WTC11 (cell line): ENCODE results near the gene ELOVL5. TPM values are rescaled to one million over a fixed set of nuclear protein-coding genes. Genes with fewer than 3 reads are reported as not detected.

Experiments
- ATAC-seq: fragments of 200-7000 bp; cut with Tn5 transposase; 2 replicates; pipeline ENCODE4 v1.10.0; 2021; ENCODE audit warnings: mild to moderate bottlenecking, moderate library complexity
- CTCF ChIA-PET: fragments of 300-600 bp; sonication (Branson Sonifier 250); formaldehyde crosslinking; loops from one replicate; lab custom pipeline; 2021; ENCODE audit warnings: antibody characterized with exemption; lab: Charles Lee
- POLR2A ChIA-PET: fragments of 350-600 bp; sonication (Branson Sonifier 250); formaldehyde crosslinking; loops from one replicate; lab custom pipeline; 2021; ENCODE audit warnings: antibody characterized with exemption; lab: Charles Lee
- DNase-seq: peaks from one replicate; pipeline ENCODE4 v3.0.0; 2021; ENCODE audit warnings: low spot score
- H3K27ac Mint-ChIP-seq: 2 replicates; pipeline ENCODE4 v1.8.0; 2021; ENCODE audit warnings: mixed read lengths
- H3K27me3 Mint-ChIP-seq: 2 replicates; pipeline ENCODE4 v1.8.0; 2021; ENCODE audit warnings: low read depth, mild to moderate bottlenecking, moderate library complexity, mixed read lengths
- H3K36me3 Mint-ChIP-seq: 2 replicates; pipeline ENCODE4 v1.8.0; 2021; ENCODE audit warnings: mixed read lengths
- H3K4me1 Mint-ChIP-seq: 2 replicates; pipeline ENCODE4 v1.8.0; 2022; ENCODE audit warnings: mixed read lengths
- H3K4me3 Mint-ChIP-seq: 2 replicates; pipeline ENCODE4 v1.8.0; 2021; ENCODE audit warnings: mild to moderate bottlenecking, moderate library complexity, mixed read lengths
- H3K9me3 Mint-ChIP-seq: 2 replicates; pipeline ENCODE4 v1.8.0; 2021; ENCODE audit warnings: mixed read lengths
- CREB1 ChIP-seq: sonication (generic); formaldehyde crosslinking; IDR thresholded peaks from 2 replicates; pipeline ENCODE4 v1.8.0; 2023; ENCODE audit warnings: mild to moderate bottlenecking, missing genetic modification reagents
- EMX1 ChIP-seq: fragments of 250-450 bp; sonication (Bioruptor Pico); IDR thresholded peaks from 2 replicates; pipeline ENCODE4 v1.8.0; 2021; ENCODE audit warnings: mild to moderate bottlenecking
- MXD4 ChIP-seq: fragments of 250-450 bp; sonication (Bioruptor Pico); IDR thresholded peaks from 2 replicates; pipeline ENCODE4 v1.8.0; 2021; ENCODE audit warnings: mild to moderate bottlenecking, moderate library complexity, borderline replicate concordance
- NFYB ChIP-seq: sonication (generic); formaldehyde crosslinking; conservative IDR thresholded peaks from 2 replicates; pipeline ENCODE4 v1.8.0; 2022; ENCODE audit warnings: low read depth, missing genetic modification reagents
- RELA ChIP-seq: sonication (generic); formaldehyde crosslinking; IDR thresholded peaks from 2 replicates; pipeline ENCODE4 v1.8.1; 2022; ENCODE audit warnings: missing genetic modification reagents, mild to moderate bottlenecking, borderline replicate concordance
- RORB ChIP-seq: fragments of 250-450 bp; sonication (Bioruptor Pico); IDR thresholded peaks from 2 replicates; pipeline ENCODE4 v1.9.0; 2021; ENCODE audit warnings: mild to moderate bottlenecking
- SMAD4 ChIP-seq: sonication (generic); formaldehyde crosslinking; IDR thresholded peaks from 2 replicates; pipeline ENCODE4 v1.8.0; 2022; ENCODE audit warnings: mild to moderate bottlenecking, missing genetic modification reagents
- TCF7 ChIP-seq: sonication (generic); formaldehyde crosslinking; IDR thresholded peaks from 2 replicates; pipeline ENCODE4 v1.8.0; 2022; ENCODE audit warnings: mild to moderate bottlenecking, low read depth, missing genetic modification reagents, moderate library complexity
- TEAD1 ChIP-seq: sonication (generic); formaldehyde crosslinking; IDR thresholded peaks from 2 replicates; pipeline ENCODE4 v1.8.0; 2022; ENCODE audit warnings: mild to moderate bottlenecking, missing genetic modification reagents
- TP53 ChIP-seq: sonication (generic); formaldehyde crosslinking; IDR thresholded peaks from 2 replicates; pipeline ENCODE4 v1.8.1; 2023; ENCODE audit warnings: mild to moderate bottlenecking, missing genetic modification reagents
- ZNF219 ChIP-seq: sonication (generic); formaldehyde crosslinking; IDR thresholded peaks from 2 replicates; pipeline ENCODE4 v1.8.0; 2023; ENCODE audit warnings: missing genetic modification reagents, mild to moderate bottlenecking, borderline replicate concordance
- ZNF232 ChIP-seq: sonication (generic); formaldehyde crosslinking; IDR thresholded peaks from 2 replicates; pipeline ENCODE4 v1.8.0; 2022; ENCODE audit warnings: mild to moderate bottlenecking, missing genetic modification reagents
- total RNA-seq: library from RNA; stranded (reverse); gene quantifications from 3 replicates; pipeline ENCODE4 v1.2.3, GENCODE V29; 2021
- TF ChIP-seq, protein P1 (sequence below): sonication (generic); formaldehyde crosslinking; IDR thresholded peaks from 2 replicates; pipeline ENCODE4 v1.8.1; 2023; ENCODE audit warnings: mild to moderate bottlenecking, missing genetic modification reagents
- TF ChIP-seq, protein P2 (sequence below): sonication (generic); formaldehyde crosslinking; conservative IDR thresholded peaks from 2 replicates; pipeline ENCODE4 v1.8.1; 2023; ENCODE audit warnings: mild to moderate bottlenecking, low read depth, missing genetic modification reagents, moderate library complexity
- TF ChIP-seq, protein P3 (sequence below): sonication (generic); formaldehyde crosslinking; IDR thresholded peaks from 2 replicates; pipeline ENCODE4 v1.8.1; 2022; ENCODE audit warnings: low read depth, mild to moderate bottlenecking, moderate library complexity, missing genetic modification reagents, borderline replicate concordance
- TF ChIP-seq, protein P4 (sequence below): sonication (generic); formaldehyde crosslinking; IDR thresholded peaks from 2 replicates; pipeline ENCODE4 v1.8.1; 2023; ENCODE audit warnings: mild to moderate bottlenecking, missing genetic modification reagents
- TF ChIP-seq, protein P5 (sequence below): sonication (generic); formaldehyde crosslinking; IDR thresholded peaks from 2 replicates; pipeline ENCODE4 v1.8.0; 2023; ENCODE audit warnings: missing genetic modification reagents
- TF ChIP-seq, protein P6 (sequence below): sonication (generic); formaldehyde crosslinking; IDR thresholded peaks from 2 replicates; pipeline ENCODE4 v1.8.0; 2022; ENCODE audit warnings: mild to moderate bottlenecking, missing genetic modification reagents

The ELOVL5 gene
- total RNA-seq, 1 experiment from 2014 or later = 122 TPM

DNA sequence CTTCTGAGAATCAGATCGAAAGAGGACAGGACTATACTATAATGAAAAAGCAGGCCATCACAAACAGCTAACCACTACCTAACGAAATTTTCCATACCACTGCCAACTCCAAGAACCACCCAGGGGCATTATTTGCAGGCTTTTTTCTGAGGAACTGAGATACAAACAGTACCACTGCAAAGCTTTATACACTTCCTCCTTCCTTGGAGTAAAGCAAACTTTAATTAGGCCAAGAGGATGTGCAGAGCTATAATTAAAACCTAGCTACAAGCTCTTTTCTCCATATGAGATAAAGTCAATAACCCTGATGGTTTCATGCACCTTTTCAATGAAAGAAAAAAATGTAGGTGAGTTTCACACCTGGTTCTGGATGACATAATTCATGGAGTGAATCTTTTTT is 68.5 kb downstream of the ELOVL5 start:
- ChIA-PET CTCF (interaction anchor here (1.2 to 1.9 kb wide), 2 partner anchors 14 to 108 kb away, joined by 4 to 7 read pairs; no protein-coding TSS in a partner anchor), POLR2A (interaction anchor here (0.6 kb wide), 1 partner anchor 247 kb away, joined by 7 read pairs; no protein-coding TSS in a partner anchor)
- Mint-ChIP-seq H3K9me3 (no peaks in the 10 kb centered on the region), H3K36me3 (peaks cover 24% of the 10 kb centered on the region), H3K4me1 (peaks cover 17% of the 10 kb centered on the region), H3K27ac (no peak overlapping the region), H3K4me3 (no peak overlapping the region), H3K27me3 (no peaks in the 10 kb centered on the region)
- no peak for DNase-seq
- no peak for TF ChIP-seq TEAD1 (CRISPR knock-in tag)
- no peak for TF ChIP-seq SMAD4 (CRISPR knock-in tag)
- TF ChIP-seq ZNF219 (CRISPR knock-in tag) = no peak
- TF ChIP-seq TCF7 = no peak
- TF ChIP-seq, protein P1, sequence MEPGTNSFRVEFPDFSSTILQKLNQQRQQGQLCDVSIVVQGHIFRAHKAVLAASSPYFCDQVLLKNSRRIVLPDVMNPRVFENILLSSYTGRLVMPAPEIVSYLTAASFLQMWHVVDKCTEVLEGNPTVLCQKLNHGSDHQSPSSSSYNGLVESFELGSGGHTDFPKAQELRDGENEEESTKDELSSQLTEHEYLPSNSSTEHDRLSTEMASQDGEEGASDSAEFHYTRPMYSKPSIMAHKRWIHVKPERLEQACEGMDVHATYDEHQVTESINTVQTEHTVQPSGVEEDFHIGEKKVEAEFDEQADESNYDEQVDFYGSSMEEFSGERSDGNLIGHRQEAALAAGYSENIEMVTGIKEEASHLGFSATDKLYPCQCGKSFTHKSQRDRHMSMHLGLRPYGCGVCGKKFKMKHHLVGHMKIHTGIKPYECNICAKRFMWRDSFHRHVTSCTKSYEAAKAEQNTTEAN (CRISPR knock-in tag) = no peak
- TF ChIP-seq, protein P2, sequence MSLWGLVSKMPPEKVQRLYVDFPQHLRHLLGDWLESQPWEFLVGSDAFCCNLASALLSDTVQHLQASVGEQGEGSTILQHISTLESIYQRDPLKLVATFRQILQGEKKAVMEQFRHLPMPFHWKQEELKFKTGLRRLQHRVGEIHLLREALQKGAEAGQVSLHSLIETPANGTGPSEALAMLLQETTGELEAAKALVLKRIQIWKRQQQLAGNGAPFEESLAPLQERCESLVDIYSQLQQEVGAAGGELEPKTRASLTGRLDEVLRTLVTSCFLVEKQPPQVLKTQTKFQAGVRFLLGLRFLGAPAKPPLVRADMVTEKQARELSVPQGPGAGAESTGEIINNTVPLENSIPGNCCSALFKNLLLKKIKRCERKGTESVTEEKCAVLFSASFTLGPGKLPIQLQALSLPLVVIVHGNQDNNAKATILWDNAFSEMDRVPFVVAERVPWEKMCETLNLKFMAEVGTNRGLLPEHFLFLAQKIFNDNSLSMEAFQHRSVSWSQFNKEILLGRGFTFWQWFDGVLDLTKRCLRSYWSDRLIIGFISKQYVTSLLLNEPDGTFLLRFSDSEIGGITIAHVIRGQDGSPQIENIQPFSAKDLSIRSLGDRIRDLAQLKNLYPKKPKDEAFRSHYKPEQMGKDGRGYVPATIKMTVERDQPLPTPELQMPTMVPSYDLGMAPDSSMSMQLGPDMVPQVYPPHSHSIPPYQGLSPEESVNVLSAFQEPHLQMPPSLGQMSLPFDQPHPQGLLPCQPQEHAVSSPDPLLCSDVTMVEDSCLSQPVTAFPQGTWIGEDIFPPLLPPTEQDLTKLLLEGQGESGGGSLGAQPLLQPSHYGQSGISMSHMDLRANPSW (CRISPR knock-in tag) = no peak
- TF ChIP-seq, protein P3, sequence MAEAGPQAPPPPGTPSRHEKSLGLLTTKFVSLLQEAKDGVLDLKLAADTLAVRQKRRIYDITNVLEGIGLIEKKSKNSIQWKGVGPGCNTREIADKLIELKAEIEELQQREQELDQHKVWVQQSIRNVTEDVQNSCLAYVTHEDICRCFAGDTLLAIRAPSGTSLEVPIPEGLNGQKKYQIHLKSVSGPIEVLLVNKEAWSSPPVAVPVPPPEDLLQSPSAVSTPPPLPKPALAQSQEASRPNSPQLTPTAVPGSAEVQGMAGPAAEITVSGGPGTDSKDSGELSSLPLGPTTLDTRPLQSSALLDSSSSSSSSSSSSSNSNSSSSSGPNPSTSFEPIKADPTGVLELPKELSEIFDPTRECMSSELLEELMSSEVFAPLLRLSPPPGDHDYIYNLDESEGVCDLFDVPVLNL (CRISPR knock-in tag) = no peak
- no peak for TF ChIP-seq MXD4
- TF ChIP-seq EMX1 = no peak
- TF ChIP-seq RORB (CRISPR knock-in tag) = no peak
- no peak for TF ChIP-seq TP53
- TF ChIP-seq, protein P4, sequence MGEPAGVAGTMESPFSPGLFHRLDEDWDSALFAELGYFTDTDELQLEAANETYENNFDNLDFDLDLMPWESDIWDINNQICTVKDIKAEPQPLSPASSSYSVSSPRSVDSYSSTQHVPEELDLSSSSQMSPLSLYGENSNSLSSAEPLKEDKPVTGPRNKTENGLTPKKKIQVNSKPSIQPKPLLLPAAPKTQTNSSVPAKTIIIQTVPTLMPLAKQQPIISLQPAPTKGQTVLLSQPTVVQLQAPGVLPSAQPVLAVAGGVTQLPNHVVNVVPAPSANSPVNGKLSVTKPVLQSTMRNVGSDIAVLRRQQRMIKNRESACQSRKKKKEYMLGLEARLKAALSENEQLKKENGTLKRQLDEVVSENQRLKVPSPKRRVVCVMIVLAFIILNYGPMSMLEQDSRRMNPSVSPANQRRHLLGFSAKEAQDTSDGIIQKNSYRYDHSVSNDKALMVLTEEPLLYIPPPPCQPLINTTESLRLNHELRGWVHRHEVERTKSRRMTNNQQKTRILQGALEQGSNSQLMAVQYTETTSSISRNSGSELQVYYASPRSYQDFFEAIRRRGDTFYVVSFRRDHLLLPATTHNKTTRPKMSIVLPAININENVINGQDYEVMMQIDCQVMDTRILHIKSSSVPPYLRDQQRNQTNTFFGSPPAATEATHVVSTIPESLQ (CRISPR knock-in tag) = no peak
- no peak for TF ChIP-seq NFYB
- no peak for TF ChIP-seq CREB1
- no peak for TF ChIP-seq RELA (CRISPR knock-in tag)
- TF ChIP-seq, protein P5, sequence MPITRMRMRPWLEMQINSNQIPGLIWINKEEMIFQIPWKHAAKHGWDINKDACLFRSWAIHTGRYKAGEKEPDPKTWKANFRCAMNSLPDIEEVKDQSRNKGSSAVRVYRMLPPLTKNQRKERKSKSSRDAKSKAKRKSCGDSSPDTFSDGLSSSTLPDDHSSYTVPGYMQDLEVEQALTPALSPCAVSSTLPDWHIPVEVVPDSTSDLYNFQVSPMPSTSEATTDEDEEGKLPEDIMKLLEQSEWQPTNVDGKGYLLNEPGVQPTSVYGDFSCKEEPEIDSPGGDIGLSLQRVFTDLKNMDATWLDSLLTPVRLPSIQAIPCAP (CRISPR knock-in tag) = no peak
- TF ChIP-seq ZNF232 (CRISPR knock-in tag) = no peak
- TF ChIP-seq, protein P6, sequence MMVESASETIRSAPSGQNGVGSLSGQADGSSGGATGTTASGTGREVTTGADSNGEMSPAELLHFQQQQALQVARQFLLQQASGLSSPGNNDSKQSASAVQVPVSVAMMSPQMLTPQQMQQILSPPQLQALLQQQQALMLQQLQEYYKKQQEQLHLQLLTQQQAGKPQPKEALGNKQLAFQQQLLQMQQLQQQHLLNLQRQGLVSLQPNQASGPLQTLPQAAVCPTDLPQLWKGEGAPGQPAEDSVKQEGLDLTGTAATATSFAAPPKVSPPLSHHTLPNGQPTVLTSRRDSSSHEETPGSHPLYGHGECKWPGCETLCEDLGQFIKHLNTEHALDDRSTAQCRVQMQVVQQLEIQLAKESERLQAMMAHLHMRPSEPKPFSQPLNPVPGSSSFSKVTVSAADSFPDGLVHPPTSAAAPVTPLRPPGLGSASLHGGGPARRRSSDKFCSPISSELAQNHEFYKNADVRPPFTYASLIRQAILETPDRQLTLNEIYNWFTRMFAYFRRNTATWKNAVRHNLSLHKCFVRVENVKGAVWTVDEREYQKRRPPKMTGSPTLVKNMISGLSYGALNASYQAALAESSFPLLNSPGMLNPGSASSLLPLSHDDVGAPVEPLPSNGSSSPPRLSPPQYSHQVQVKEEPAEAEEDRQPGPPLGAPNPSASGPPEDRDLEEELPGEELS (CRISPR knock-in tag) = no peak
- ATAC-seq = no peak
